H1 (cell line): ENCODE measurements around the gene DUS1L.

Experiments
- EP300 ChIP-seq, 2 experiments: IDR thresholded peaks; 1 replicate in 1 of 2; 2 replicates in 1 of 2; pipeline ENCODE4 v1.6.1; 2011 to 2012; ENCODE audit warnings: low read depth in 2 of 2, low read length in 2 of 2, mild to moderate bottlenecking in 2 of 2, borderline replicate concordance in 1 of 2, inconsistent platforms in 1 of 2, moderate library complexity in 1 of 2
- EZH2 ChIP-seq: fragments of 200-600 bp; sonication (generic); IDR thresholded peaks from 2 replicates; pipeline ENCODE4 v1.7.1; 2012; ENCODE audit warnings: low read depth, mild to moderate bottlenecking, moderate library complexity, low read length, inconsistent platforms; ENCODE audit not compliant: severe bottlenecking
- GABPA ChIP-seq: IDR thresholded peaks from 2 replicates; pipeline ENCODE4 v1.6.1; 2011; ENCODE audit warnings: mild to moderate bottlenecking, low read length, moderate library complexity, borderline replicate concordance; ENCODE audit not compliant: insufficient read depth

GRCh38 chr17:82052638-82053059 lies 13.0 kb downstream of the DUS1L start:
- TF ChIP-seq EP300 (IDR thresholded peaks at IDR 0.05; ENCODE audit: borderline replicate concordance in 1 of 2, low read depth in 2 of 2, low read length in 2 of 2) (no peak), EZH2 (no peak), GABPA (no peak)
